Ovary (tissue), 3 donors: ENCODE data around the gene TAF11L4.

ENCODE experiments used
- CTCF ChIP-seq, 3 donors: fragments of 450-650 bp in 2 of 3; fragments of 200-600 bp in 1 of 3; IDR thresholded peaks; one replicate each; pipeline versions ENCODE4 v1.5.1 to v1.8.0; 2016 to 2022; ENCODE audit warnings: antibody characterized with exemption in 3 of 3, mild to moderate bottlenecking in 1 of 3
- POLR2A ChIP-seq: fragments of 450-650 bp; IDR thresholded peaks from one replicate; pipeline ENCODE4 v1.6.1; 2017; ENCODE audit warnings: antibody characterized with exemption, mild to moderate bottlenecking, moderate library complexity
- donor health status: DM: no; HTN: no; CAD: no.

DNA sequence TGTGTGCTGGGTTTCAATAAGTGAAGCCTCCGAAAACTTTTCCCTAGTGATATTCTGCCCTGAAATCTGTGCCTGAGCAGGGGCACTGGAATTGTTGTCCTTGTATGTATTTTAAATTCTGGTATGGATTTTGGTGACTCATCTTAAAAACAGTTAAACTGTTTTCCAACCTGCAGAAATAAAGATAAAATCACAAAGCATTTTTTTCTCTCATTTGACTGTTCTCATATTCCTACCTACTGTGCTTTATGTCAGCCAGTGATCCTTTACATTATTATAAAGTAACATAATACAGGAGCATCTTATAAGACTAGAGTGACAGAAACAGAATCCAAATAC, 34.5 kb upstream of the TAF11L4 start:
- no peak for TF ChIP-seq CTCF (IDR thresholded peaks at IDR 0.05)
- TF ChIP-seq POLR2A, result no peak
